ENCODE data around the gene PIP4K2A.

DNA sequence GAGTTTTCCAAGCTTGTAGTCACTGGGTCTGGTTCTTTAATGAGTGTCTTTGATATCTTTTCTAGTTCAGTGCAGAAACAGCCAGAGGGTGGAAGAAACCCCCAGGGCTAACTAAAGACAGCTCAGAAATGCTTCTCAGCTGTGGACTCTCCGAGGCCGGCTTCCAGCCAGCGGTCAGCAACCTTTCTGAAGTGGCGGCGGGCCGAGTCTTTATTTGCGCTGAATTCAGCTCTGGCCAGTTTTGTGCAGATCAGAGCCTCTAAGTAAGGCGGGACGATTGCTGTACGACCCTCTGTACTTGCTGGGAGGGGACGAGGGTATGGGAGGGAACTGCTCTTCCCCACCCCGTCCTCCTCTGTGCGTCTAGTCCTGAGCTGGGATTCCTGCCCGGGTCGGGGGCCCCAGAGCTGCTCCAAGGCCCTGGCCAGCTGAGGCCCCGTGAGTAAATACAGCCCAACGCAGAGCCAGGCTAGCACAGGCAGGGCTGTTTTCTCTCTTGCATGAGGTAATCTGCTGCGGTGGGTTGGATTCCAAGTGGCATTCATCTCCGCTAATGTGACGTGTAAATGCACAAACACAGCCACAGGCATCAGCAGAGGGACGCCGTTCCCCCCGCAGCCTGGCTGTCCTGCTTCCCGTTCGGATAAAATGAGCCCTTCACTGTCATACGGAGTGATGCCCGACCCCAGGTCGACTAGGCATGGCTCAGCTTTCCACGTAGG is 159.8 kb downstream of the PIP4K2A start:
- TF ChIP-seq FOXP2 (optimal IDR thresholded peaks at IDR 0.05; ENCODE audit: control extremely low read depth, extremely low read length, insufficient read depth) = no peak
- TF ChIP-seq EZH2 (IDR thresholded peaks at IDR 0.05) = no peak
- TF ChIP-seq POLR2AphosphoS5 (IDR thresholded peaks at IDR 0.05; ENCODE audit: borderline replicate concordance, low read depth, low read length) = no peak

Measured in SK-N-MC (cell line).